Thyroid gland (tissue), 4 donors: ENCODE measurements around the gene BTBD3. TPM values are rescaled to one million over a fixed set of nuclear protein-coding genes. Genes with fewer than 3 reads are reported as not detected.

Source experiments
- DNase-seq, 2 donors: peaks; one replicate each; pipeline ENCODE4 v3.0.0-alpha.2; 2019
- H3K27ac ChIP-seq, 3 donors: fragments of 200-600 bp; sonication (generic); 1 replicate in 2 of 3; 2 replicates in 1 of 3; pipeline ENCODE4 v1.5.1; 2016 to 2019; ENCODE audit warnings: mild to moderate bottlenecking in 1 of 3, moderate library complexity in 1 of 3
- H3K27me3 ChIP-seq: fragments of 200-600 bp; sonication (generic); one replicate; pipeline ENCODE4 v1.5.1; 2019
- H3K36me3 ChIP-seq, 2 donors: fragments of 200-600 bp; sonication (generic); one replicate each; pipeline ENCODE4 v1.5.1; 2016 to 2019
- H3K4me1 ChIP-seq, 2 donors: fragments of 200-600 bp; sonication (generic); one replicate each; pipeline ENCODE4 v1.5.1; 2017 to 2019
- H3K4me3 ChIP-seq, 3 donors: fragments of 200-600 bp; sonication (generic); replicated peaks in 1 of 3; 1 replicate in 2 of 3; 2 replicates in 1 of 3; pipeline ENCODE4 v1.5.1; 2016; ENCODE audit warnings: mild to moderate bottlenecking in 1 of 3
- H3K9me3 ChIP-seq: fragments of 200-600 bp; sonication (generic); one replicate; pipeline ENCODE4 v1.5.1; 2017
- POLR2A ChIP-seq, 2 donors: fragments of 450-650 bp; IDR thresholded peaks; one replicate each; pipeline ENCODE4 v1.6.1; 2017; ENCODE audit warnings: antibody characterized with exemption in 2 of 2, mild to moderate bottlenecking in 2 of 2, moderate library complexity in 1 of 2
- WGBS, 2 donors: methylation state at CpG; one replicate each; pipeline ENCODE4 v1.1.5; 2017; 5-methylcytosine and 5-hydroxymethylcytosine counted together
- intact Hi-C: fragments of 100-400 bp; cut with DNase I; formaldehyde crosslinking; loops from one replicate; pipeline ENCODE4 v1.15.1; 2023
- total RNA-seq, 4 donors: library from RNA; depleted of rRNA; stranded (reverse); fragments of >200 nt; gene quantifications; one replicate each; pipeline ENCODE4 v1.2.3, GENCODE V29; 2016
- TF ChIP-seq, protein P1 (sequence below), 6 experiments: fragments of 200-600 bp in 3 of 6; fragments of 450-650 bp in 3 of 6; sonication (generic) in 3 of 6; IDR thresholded peaks; one replicate each; pipeline ENCODE4 v1.5.1; 2016 to 2019; ENCODE audit warnings: antibody characterized with exemption in 6 of 6, mild to moderate bottlenecking in 2 of 6, inconsistent platforms in 1 of 6, moderate library complexity in 1 of 6

Gene BTBD3
- total RNA-seq, 4 donors from 2014 or later, result 31.8 to 41.8 (median 36.3) TPM

DNA sequence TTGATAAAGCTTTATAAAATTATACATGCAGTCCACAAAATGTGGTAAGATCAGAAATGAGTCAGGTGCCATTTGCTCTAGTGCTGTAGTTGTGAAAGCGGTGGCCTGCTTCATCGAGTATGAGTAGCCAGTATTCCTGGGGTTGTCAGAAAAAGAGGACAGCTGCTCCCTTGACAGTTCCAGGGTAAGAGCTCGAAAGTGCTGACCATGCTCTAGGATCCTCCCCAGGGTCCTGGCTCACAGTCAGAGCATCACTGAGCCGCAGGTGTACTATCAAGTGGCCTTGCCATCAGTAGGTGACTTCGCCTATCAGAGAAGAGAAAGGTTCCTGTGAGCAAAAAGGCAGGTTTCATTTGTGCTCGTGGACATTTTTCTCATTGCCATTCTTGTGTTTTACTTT lies 3.6 kb downstream of the BTBD3 start:
- DNase-seq, result no peak
- intact Hi-C loops, result no loop called here
- H3K36me3 ChIP-seq, result peaks cover 0 to 7% of the 10 kb centered on the region in 2 donors
- 81 to 84% methylated on average over 6 of the region's 6 CpGs for WGBS, 2 donors
- peaks cover 5 to 6% of the 10 kb centered on the region in 2 donors for H3K4me1 ChIP-seq
- H3K27ac ChIP-seq, result no peak overlapping the region
- no peak overlapping the region for H3K4me3 ChIP-seq
- TF ChIP-seq, protein P1, sequence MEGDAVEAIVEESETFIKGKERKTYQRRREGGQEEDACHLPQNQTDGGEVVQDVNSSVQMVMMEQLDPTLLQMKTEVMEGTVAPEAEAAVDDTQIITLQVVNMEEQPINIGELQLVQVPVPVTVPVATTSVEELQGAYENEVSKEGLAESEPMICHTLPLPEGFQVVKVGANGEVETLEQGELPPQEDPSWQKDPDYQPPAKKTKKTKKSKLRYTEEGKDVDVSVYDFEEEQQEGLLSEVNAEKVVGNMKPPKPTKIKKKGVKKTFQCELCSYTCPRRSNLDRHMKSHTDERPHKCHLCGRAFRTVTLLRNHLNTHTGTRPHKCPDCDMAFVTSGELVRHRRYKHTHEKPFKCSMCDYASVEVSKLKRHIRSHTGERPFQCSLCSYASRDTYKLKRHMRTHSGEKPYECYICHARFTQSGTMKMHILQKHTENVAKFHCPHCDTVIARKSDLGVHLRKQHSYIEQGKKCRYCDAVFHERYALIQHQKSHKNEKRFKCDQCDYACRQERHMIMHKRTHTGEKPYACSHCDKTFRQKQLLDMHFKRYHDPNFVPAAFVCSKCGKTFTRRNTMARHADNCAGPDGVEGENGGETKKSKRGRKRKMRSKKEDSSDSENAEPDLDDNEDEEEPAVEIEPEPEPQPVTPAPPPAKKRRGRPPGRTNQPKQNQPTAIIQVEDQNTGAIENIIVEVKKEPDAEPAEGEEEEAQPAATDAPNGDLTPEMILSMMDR (IDR thresholded peaks at IDR 0.05), result no peak
- no peak for TF ChIP-seq POLR2A (IDR thresholded peaks at IDR 0.05)
- H3K27me3 ChIP-seq, result no peaks in the 10 kb centered on the region
- H3K9me3 ChIP-seq, result no peaks in the 10 kb centered on the region

DNA sequence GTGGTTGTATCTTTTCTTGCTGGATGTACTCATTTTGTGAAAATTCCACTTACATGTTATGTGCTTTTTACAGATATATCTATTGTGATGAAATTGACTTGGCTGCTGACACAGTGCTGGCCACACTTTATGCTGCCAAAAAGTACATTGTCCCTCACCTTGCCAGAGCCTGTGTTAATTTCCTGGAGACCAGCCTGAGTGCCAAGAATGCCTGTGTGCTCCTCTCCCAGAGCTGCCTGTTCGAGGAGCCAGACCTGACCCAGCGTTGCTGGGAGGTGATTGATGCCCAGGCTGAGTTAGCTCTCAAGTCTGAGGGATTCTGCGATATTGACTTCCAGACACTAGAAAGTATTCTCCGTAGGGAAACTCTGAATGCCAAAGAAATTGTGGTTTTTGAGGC lies 4.9 kb downstream of the BTBD3 start:
- H3K9me3 ChIP-seq, result no peaks in the 10 kb centered on the region
- TF ChIP-seq POLR2A (IDR thresholded peaks at IDR 0.05), result no peak
- TF ChIP-seq, protein P1 (IDR thresholded peaks at IDR 0.05), result no peak
- intact Hi-C loops, result no loop called here
- no peak overlapping the region for H3K4me3 ChIP-seq
- no peak overlapping the region for H3K27ac ChIP-seq
- H3K36me3 ChIP-seq, result peaks cover 0 to 7% of the 10 kb centered on the region in 2 donors
- DNase-seq, result no peak
- no peaks in the 10 kb centered on the region for H3K27me3 ChIP-seq
- H3K4me1 ChIP-seq, result peaks cover 4 to 5% of the 10 kb centered on the region in 2 donors
- WGBS, 2 donors, result 80 to 90% methylated on average over 4 of the region's 4 CpGs

DNA sequence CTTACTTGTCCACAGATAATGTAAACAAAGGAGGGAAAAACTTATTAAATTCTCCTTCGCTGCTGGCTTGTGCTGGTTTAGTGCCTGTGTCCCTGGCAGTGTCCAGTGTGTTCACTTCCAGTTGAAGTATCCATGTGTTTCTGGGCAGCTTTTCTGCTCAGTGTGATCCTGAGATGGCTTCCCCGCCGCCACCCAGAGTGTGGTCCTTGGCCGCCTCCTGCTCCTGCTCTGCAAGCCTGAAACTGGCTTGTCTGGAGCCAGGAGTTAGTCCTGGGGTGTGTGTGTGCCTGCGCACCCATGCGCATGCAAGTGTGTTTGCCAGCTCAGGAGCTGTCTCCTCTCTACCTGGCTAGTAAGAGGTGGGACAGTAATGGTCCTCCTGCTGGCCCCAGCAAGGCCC lies 7.2 kb downstream of the BTBD3 start:
- DNase-seq, result no peak
- Histone ChIP-seq H3K36me3 (peaks cover 0 to 7% of the 10 kb centered on the region in 2 donors), H3K27me3 (no peaks in the 10 kb centered on the region), H3K4me3 (no peak overlapping the region), H3K9me3 (no peaks in the 10 kb centered on the region), H3K27ac (no peak overlapping the region), H3K4me1 (no peaks in the 10 kb centered on the region)
- intact Hi-C loops, result no loop called here
- WGBS, 2 donors, result 87 to 94% methylated on average over 6 of the region's 6 CpGs
- TF ChIP-seq POLR2A (IDR thresholded peaks at IDR 0.05), result no peak
- TF ChIP-seq, protein P1 (IDR thresholded peaks at IDR 0.05), result no peak

DNA sequence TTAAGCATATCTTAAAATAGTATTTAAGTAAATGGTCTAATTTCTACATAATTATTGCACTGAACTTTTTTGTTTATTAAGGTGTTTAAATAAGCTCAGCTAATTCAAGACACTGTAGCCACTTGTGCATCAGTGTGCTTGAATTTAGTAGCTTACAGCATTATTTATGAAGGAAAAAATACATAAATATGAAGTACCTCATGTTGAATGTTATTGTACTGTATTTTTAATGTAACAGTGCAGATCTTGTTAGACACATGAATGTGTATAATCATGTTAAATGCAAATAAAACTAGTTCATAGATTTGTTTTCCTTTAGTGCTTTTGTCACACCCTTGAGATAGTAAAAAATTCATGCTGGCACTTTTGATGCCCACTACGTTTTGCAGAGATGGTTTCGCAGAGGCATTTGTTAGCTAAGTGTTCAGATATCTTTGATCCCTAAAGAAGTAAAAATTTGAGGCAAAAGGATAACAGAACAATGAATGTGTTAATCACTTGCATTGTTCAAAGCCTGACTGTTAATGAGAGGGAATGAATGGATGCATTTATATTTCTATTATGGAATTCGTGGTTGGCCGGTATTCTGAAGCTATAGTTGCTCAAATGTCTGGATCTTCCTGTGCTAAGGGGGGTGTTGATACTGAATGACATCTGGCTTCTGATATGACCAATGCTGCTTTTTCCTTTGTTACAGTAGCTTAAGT lies 8.8 kb downstream of the BTBD3 start:
- Histone ChIP-seq H3K36me3 (peaks cover 0 to 7% of the 10 kb centered on the region in 2 donors), H3K4me3 (no peak overlapping the region), H3K27ac (no peak overlapping the region), H3K4me1 (no peaks in the 10 kb centered on the region), H3K9me3 (no peaks in the 10 kb centered on the region), H3K27me3 (no peaks in the 10 kb centered on the region)
- 91 to 94% methylated on average over 4 of the region's 4 CpGs for WGBS, 2 donors
- TF ChIP-seq, protein P1 (IDR thresholded peaks at IDR 0.05), result no peak
- TF ChIP-seq POLR2A (IDR thresholded peaks at IDR 0.05), result no peak
- intact Hi-C loops, result no loop called here
- DNase-seq, result no peak

DNA sequence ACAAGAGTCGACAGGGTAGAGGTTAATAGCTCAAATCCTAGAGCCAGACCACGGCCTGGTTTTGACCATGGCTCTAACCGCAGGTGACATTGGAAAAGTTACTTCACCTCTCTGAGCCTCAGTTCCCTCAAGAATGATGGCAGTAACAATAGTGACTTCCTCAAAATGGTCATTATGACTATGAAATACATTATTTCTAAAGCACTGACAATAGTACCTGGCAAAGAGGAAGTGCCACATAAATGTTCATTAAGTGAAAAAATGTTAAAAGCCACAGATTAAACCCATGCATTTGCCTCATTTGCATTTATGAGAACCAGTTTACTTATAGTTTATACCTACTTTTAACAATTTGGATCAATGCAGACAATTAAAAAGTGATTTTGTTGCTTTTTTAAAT lies 12.3 kb downstream of the BTBD3 start:
- H3K27ac ChIP-seq, result no peak overlapping the region
- no peak for TF ChIP-seq POLR2A (IDR thresholded peaks at IDR 0.05)
- TF ChIP-seq, protein P1 (IDR thresholded peaks at IDR 0.05), result no peak
- no peak overlapping the region for H3K4me3 ChIP-seq
- H3K9me3 ChIP-seq, result no peaks in the 10 kb centered on the region
- intact Hi-C loops, result no loop called here
- no peaks in the 10 kb centered on the region for H3K36me3 ChIP-seq
- H3K27me3 ChIP-seq, result no peaks in the 10 kb centered on the region
- H3K4me1 ChIP-seq, result no peaks in the 10 kb centered on the region
- no peak for DNase-seq
- WGBS, 2 donors, result 97 to 99% methylated on average over 3 of the region's 3 CpGs
